Uterus (tissue), 2 donors: ENCODE measurements around the gene DMAC2.

Source experiments
- POLR2A ChIP-seq, 2 donors: fragments of 450-650 bp; IDR thresholded peaks; one replicate each; pipeline ENCODE4 v1.6.1; 2016; ENCODE audit warnings: antibody characterized with exemption in 2 of 2, mild to moderate bottlenecking in 1 of 2, moderate library complexity in 1 of 2
- TF ChIP-seq, protein P1 (sequence below), 4 experiments: fragments of 200-600 bp in 2 of 4; fragments of 450-650 bp in 2 of 4; sonication (generic) in 2 of 4; IDR thresholded peaks; one replicate each; pipeline ENCODE4 v1.5.1; 2016 to 2019; ENCODE audit warnings: antibody characterized with exemption in 4 of 4, mild to moderate bottlenecking in 2 of 4, moderate library complexity in 1 of 4

DNA sequence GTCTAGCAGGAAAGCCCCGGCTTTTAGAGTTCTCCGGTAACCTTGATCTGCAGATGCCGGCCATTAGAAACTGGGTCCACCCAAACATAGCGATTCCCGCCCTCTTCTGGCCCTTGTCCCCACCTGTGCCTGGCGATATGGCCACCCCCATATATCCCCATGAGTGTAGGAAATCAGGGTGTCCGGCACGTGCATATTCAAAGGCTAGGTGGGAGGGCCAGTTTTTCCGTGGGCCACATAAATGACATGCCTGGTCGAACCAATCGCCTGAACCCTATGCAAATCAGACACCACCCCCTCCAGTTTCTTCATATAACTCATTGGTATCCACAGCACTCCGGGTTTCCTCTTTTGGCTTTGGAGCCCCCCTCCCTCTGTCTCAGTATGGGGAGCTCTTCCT lies 40.6 kb upstream of the DMAC2 start:
- no peak for TF ChIP-seq POLR2A (IDR thresholded peaks at IDR 0.05)
- TF ChIP-seq, protein P1, sequence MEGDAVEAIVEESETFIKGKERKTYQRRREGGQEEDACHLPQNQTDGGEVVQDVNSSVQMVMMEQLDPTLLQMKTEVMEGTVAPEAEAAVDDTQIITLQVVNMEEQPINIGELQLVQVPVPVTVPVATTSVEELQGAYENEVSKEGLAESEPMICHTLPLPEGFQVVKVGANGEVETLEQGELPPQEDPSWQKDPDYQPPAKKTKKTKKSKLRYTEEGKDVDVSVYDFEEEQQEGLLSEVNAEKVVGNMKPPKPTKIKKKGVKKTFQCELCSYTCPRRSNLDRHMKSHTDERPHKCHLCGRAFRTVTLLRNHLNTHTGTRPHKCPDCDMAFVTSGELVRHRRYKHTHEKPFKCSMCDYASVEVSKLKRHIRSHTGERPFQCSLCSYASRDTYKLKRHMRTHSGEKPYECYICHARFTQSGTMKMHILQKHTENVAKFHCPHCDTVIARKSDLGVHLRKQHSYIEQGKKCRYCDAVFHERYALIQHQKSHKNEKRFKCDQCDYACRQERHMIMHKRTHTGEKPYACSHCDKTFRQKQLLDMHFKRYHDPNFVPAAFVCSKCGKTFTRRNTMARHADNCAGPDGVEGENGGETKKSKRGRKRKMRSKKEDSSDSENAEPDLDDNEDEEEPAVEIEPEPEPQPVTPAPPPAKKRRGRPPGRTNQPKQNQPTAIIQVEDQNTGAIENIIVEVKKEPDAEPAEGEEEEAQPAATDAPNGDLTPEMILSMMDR (IDR thresholded peaks at IDR 0.05), result no peak
